Fibroblast of the aortic adventitia (primary cell): ENCODE measurements around the gene EEPD1. TPM values are rescaled to one million over a fixed set of nuclear protein-coding genes. Genes with fewer than 3 reads are reported as not detected.
"Not testable (repeated sequence)": the region's sequence is repeated elsewhere in the genome, so short reads cannot be mapped to it uniquely, and the experiment has no call there.

Source experiments
- DNase-seq: peaks from one replicate; pipeline ENCODE4 v3.0.0-alpha.2; 2010; ENCODE audit warnings: low read depth
- H3K4me3 ChIP-seq: 2 replicates; pipeline ENCODE4 v1.5.1; 2011; ENCODE audit warnings: low read depth, mild to moderate bottlenecking, control low read depth, low read length, moderate library complexity
- total RNA-seq: library from RNA; depleted of rRNA; stranded (reverse); fragments of >200 nt; gene quantifications from 2 replicates; pipeline ENCODE4 v1.2.3, GENCODE V29; 2012; ENCODE audit warnings: low replicate concordance
- TF ChIP-seq, protein P1 (sequence below): IDR thresholded peaks from 2 replicates; pipeline ENCODE4 v1.5.1; 2011; ENCODE audit warnings: mild to moderate bottlenecking, low read length, control low read depth, inconsistent platforms; ENCODE audit not compliant: insufficient read depth

EEPD1 gene
- total RNA-seq = 5.2 and 5.7 TPM in 2 replicates

DNA sequence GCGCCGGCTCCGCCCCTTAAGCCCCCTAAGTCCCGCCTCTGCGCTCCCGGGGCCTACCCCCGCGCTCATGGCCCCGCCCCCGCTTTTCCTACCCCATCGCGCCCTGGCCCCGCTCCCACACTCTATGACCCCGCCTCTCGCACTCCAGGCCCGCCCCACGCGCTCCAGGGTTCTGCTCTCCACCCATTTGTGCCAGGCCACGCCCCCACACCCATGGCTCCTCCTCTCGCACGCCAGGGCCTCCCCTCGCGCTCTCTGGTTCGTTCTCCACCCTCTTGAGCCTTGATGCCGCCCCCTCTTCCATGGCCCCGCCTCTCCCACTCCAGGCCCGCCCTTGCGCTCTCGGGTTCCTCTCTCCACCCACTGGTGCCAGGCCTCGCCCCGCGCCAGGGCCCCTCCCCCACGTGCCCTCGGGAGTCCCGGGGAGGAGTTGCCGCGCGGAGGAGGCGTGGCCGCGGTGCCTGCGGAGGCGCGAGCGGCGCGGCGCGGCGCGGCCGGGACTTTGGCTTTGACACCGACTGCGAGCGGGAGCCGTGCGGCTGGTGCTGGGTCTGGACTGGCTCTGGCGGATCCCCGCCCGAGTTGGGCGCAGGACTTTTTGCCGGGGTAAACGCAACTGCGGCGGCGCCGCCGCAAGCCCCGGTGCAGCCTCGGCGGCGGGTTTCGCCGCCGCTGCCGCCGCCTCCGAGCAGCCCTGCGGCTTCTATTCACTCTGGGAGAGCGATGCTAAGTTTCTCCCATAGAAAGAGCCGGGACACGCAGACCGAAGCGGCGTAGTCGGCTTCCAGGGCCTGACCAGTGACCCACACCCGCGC is at the start of gene EEPD1:
TSS of gene EEPD1 (plus strand) at position 499 of the 815 bp plus-strand sequence. CDS start 1,071 bp downstream, outside the sequence.
- peak; percentile 98 for DNase-seq
- H3K4me3 ChIP-seq = peak within 1 kb of the TSS; percentile 72
- TF ChIP-seq, protein P1, sequence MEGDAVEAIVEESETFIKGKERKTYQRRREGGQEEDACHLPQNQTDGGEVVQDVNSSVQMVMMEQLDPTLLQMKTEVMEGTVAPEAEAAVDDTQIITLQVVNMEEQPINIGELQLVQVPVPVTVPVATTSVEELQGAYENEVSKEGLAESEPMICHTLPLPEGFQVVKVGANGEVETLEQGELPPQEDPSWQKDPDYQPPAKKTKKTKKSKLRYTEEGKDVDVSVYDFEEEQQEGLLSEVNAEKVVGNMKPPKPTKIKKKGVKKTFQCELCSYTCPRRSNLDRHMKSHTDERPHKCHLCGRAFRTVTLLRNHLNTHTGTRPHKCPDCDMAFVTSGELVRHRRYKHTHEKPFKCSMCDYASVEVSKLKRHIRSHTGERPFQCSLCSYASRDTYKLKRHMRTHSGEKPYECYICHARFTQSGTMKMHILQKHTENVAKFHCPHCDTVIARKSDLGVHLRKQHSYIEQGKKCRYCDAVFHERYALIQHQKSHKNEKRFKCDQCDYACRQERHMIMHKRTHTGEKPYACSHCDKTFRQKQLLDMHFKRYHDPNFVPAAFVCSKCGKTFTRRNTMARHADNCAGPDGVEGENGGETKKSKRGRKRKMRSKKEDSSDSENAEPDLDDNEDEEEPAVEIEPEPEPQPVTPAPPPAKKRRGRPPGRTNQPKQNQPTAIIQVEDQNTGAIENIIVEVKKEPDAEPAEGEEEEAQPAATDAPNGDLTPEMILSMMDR = no peak

DNA sequence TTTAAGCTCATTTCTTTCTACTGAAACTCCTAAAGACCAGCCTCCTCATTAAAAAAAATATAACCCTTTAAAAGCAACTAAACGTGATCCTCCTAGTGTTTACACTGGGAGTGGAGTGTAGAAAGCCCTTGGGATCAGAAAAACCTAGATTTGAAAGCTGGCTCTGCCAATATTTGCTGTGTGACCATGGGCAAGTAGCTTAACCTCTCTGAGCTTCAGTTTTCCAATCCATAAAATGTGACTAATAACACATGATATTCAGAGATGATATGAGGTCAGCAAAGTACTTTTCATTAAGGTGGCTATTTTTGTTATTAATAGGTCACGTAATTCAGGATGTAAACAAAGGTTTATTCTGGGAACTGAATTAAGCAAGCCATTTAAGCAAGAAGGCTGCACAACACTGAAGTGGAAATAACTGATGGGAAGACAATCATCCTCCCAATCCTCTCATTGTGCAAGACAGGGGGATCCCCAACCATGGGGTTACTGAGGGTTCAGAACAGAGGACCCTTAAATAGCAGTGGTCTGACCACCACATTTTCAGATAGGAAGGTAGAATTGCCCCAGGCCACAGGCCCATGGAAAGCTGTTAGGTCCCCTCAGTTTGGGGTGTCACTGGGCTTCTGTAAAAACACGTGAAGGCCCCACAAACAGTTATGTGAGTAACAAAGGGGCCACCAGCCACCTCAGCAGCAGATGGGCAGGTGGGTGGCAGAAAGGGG is 49.1 kb upstream of the EEPD1 start:
- H3K4me3 ChIP-seq = no peak overlapping the region
- TF ChIP-seq, protein P1 = no peak
- no peak for DNase-seq

DNA sequence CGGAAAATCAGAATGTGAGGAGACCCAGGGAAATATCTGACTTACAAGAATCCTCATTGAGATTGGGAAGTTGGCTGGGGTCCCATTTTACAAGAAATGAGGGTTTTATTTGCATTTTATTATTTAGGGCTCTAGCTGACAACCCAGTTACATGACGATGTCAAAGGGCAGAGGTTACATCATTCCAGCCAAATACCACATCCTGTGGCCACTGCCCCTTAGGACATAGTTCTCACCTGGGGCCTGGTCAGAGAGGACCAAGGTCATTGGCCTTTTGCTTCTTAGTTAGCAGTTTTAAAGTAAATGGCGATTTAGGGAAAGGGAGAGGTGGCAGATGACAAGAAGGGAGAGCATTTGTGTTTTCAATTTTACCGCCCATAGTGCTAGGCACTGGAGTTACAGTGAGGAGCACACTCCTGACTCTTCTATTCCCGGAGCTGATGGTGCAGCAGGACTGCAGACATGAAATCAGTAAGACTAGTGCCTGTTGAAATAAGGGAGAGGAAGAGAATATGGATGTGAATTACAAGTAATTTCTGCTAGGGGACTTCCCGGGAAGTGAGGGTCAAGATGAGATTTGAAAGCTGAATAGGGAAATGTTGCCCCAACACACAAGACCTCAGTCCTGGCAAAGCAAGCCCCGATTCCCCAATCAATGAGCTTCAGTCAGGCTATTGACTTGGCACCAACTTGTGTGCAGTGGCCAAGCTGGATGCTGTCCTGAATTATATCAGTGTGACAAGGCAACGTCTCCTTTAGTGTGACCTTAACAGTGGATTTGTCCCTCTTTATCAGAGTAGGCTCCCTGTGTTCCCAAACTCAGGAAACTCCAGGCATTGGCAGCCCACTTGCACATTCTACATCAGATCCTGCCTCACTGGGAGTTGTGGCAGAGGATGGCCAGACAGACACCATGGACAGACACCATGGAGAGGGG is 45.8 kb upstream of the EEPD1 start:
- DNase-seq, H3K4me3 ChIP-seq: not testable (repeated sequence)

DNA sequence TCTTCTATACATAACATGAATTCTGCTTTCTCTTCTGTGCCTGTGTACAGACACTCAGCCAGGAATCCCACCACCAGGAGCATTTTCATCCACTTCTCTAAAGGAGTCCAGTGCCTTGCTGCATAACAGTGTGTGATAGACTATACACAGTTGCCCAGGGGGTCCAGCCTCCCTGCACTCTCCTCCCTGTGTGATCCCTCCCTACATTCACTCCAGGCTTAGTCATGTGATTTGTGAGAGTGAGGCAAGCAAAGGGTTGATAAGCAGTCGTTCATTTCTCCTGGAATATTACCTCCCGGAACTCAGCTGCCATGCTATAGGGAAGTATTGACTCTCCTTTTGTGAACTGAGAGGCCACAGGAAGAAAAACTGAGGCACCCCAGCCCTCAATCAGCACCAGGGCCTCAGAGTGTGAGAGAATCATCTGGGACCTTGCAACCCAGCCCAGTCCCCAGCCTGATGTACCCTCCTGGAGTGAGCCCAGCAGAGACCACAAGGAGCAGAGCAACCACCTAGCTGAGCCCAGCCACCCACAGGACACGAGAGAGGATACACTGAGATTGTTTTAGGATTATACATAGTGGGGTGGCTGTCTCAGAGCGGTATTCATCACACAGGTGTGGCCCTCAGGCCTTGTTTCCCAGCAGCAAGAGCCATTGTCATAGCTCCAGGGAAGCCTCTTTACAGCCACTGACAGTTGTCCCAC is 45.0 kb upstream of the EEPD1 start:
- DNase-seq = no peak
- TF ChIP-seq, protein P1 = no peak
- no peak overlapping the region for H3K4me3 ChIP-seq

DNA sequence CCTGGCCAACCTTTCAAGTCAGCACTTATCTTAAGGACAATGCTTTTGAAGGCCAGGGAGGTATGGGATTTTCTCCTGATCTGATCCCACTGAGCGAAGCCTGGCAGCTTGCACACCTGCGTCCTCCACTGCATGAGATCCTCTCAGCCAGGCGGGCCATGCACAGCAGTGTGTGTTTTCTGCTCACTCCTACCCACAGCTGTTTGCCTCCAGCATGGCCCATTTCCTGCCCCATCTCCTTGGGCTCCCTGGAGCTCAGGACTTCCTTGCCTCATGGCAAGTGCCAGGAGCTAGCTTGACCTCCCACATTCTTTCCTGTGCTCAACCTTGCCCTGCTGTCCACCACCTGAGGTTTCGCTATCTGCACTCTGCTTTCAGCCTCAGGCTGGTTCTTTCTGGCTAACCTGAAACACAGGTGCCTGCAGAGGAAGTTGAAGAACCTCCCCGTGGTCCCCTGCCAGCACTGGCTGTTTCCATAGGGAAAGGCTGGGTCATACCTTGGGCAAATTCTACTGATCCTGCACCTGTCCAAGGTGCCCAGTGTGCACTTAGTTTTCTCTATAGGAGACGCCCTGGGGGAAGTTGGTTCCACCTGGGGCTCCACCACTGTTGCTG is 43.9 kb upstream of the EEPD1 start:
- H3K4me3 ChIP-seq = no peak overlapping the region
- TF ChIP-seq, protein P1 = no peak
- no peak for DNase-seq

DNA sequence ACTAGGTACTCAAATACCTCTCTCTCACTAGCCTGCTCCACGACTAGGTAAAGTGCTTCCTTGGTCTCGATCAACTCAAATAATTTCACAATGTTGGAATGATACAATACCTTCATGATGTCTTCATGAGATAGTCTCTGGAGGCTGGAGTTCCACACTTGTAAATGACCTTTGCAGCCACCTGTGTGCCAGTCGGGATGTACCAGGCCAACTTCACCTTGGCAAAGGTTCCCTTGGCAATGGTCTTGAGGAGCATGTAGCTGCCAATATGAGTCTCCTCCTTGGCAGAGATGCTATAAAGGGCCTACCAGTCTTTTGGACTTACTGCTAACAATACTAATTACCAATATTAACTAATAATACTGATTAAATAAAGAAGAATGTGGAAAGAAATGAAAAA is 42.5 kb upstream of the EEPD1 start:
- TF ChIP-seq, protein P1 = no peak
- no peak for DNase-seq
- no peak overlapping the region for H3K4me3 ChIP-seq
